NCI-H2196 (cell line): ENCODE results near the gene NAE1.
"Not testable (repeated sequence)": the region's sequence is repeated elsewhere in the genome, so short reads cannot be mapped to it uniquely, and the experiment has no call there.

Experiments
- DNase-seq: peaks from one replicate; lab custom pipeline; 2025; ENCODE audit not compliant: unreplicated experiment; lab: John Stamatoyannopoulos, UW

The NAE1 gene

GRCh38 chr16:66830422-66831404 is at the start of gene NAE1:
TSS of gene NAE1 (minus strand) at chr16:66830976. CDS start at chr16:66830899, 77 bp downstream.
- DNase-seq = peak; percentile 82

- DNase-seq = no peak
Measured at GRCh38 chr16:66878067-66878466, 47.3 kb upstream of the NAE1 start.

- no peak for DNase-seq
Measured at GRCh38 chr16:66874079-66874775, 43.5 kb upstream of the NAE1 start.

- no peak for DNase-seq
Measured at GRCh38 chr16:66873685-66874055, 42.9 kb upstream of the NAE1 start.

GRCh38 chr16:66872943-66873684 is 42.3 kb upstream of the NAE1 start:
- DNase-seq = peak; percentile 79

- no peak for DNase-seq
Measured at GRCh38 chr16:66872559-66872942, 41.8 kb upstream of the NAE1 start.

- no peak for DNase-seq
Measured at GRCh38 chr16:66871840-66872239, 41.1 kb upstream of the NAE1 start.

- not testable (repeated sequence) for DNase-seq
Measured at GRCh38 chr16:66871363-66871762, 40.6 kb upstream of the NAE1 start.

- no peak for DNase-seq
Measured at GRCh38 chr16:66869424-66869823, 38.6 kb upstream of the NAE1 start.

GRCh38 chr16:66863707-66864106 is 32.9 kb upstream of the NAE1 start:
- no peak for DNase-seq

- no peak for DNase-seq
Measured at GRCh38 chr16:66862023-66862520, 31.3 kb upstream of the NAE1 start.

GRCh38 chr16:66859397-66860068 is 28.8 kb upstream of the NAE1 start:
- DNase-seq = no peak

- peak; percentile 74 for DNase-seq
Measured at GRCh38 chr16:66858740-66859396, 28.1 kb upstream of the NAE1 start.

- no peak for DNase-seq
Measured at GRCh38 chr16:66857437-66857836, 26.7 kb upstream of the NAE1 start.

GRCh38 chr16:66856801-66857200 is 26.0 kb upstream of the NAE1 start:
- no peak for DNase-seq

- DNase-seq = no peak
Measured at GRCh38 chr16:66856184-66856730, 25.5 kb upstream of the NAE1 start.

- no peak for DNase-seq
Measured at GRCh38 chr16:66853261-66854139, 22.7 kb upstream of the NAE1 start.

- no peak for DNase-seq
Measured at GRCh38 chr16:66851166-66851964, 20.6 kb upstream of the NAE1 start.
